SJSA1 (cell line): ENCODE results near the gene DND1. TPM values are rescaled to one million over a fixed set of nuclear protein-coding genes. Genes with fewer than 3 reads are reported as not detected.
"Not testable (repeated sequence)": the region's sequence is repeated elsewhere in the genome, so short reads cannot be mapped to it uniquely, and the experiment has no call there.

Experiments
- DNase-seq, 2 experiments: peaks; one replicate each; pipeline ENCODE4 v3.0.0-alpha.2; 2015 to 2020; ENCODE audit warnings: low spot score in 2 of 2, low read depth in 1 of 2
- H3K27ac ChIP-seq: fragments of 250-450 bp; sonication (Bioruptor Pico); 2 replicates; pipeline ENCODE4 v1.5.1; 2020; ENCODE audit warnings: mild to moderate bottlenecking, moderate library complexity
- H3K27me3 ChIP-seq: fragments of 250-450 bp; sonication (Bioruptor Pico); replicated peaks from 2 replicates; pipeline ENCODE4 v1.5.1; 2020; ENCODE audit warnings: mild to moderate bottlenecking, moderate library complexity
- H3K36me3 ChIP-seq: fragments of 250-450 bp; sonication (Bioruptor Pico); 2 replicates; pipeline ENCODE4 v1.5.1; 2020; ENCODE audit warnings: mild to moderate bottlenecking
- H3K4me1 ChIP-seq: fragments of 250-450 bp; sonication (Bioruptor Pico); replicated peaks from 2 replicates; pipeline ENCODE4 v1.6.1; 2021; ENCODE audit warnings: mild to moderate bottlenecking
- H3K4me3 ChIP-seq: fragments of 250-450 bp; sonication (Bioruptor Pico); 2 replicates; pipeline ENCODE4 v1.5.1; 2020; ENCODE audit warnings: mild to moderate bottlenecking
- H3K9me3 ChIP-seq: fragments of 250-450 bp; sonication (Bioruptor Pico); replicated peaks from 2 replicates; pipeline ENCODE4 v1.5.1; 2020; ENCODE audit warnings: mild to moderate bottlenecking
- total RNA-seq: library from RNA; depleted of rRNA; stranded (reverse); fragments of >200 nt; shearing (Covaris generic); gene quantifications from 2 replicates; pipeline ENCODE4 v1.2.3, GENCODE V29; 2014; rRNA removed

The DND1 gene
- total RNA-seq: 0.16 and 1.2 TPM in 2 replicates

DNA sequence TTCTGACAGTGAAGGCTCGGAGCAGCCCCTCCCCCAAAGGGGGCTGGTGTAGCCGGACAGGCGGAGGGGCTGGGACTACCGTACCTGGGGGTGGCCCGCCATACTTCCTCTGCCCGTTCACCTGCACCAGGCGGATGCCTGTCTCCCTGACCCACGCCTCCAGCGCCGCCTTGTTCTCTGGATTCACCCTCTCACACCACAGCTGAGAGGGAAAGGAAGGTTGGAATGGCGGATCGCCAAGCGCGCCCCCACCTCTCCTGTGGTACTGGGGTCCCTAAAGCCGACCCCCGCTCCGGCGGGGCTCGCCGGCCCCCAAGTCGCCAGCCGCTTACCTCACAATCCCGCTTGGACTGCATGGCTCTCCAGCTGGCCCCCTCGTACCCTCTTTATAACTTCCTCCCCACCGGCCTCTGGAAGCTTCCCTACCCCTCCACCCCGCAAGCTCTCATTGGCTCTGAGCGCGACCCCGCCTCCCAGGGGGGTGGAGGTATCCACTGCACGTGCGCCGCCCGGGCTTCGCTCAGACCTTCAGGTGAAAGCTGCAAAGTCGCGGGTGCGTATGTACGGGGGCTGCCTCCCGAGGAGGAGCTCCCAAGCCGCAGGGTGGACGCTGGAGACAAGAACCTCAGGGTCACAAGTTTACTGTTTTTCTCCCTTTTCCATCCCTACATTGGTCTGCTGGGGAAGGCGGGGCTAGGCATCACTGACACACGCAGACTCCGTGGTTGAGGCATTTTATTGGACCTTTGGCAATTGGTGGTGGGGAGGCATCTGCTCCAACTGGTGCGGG, at the start of gene DND1:
TSS of gene DND1 (minus strand) at position 390 of the 790 bp plus-strand sequence. CDS start at position 356, 34 bp downstream.
- H3K4me3 ChIP-seq: no peak within 1 kb of the TSS
- H3K4me1 ChIP-seq: no peaks in the 10 kb centered on the region
- H3K36me3 ChIP-seq: peaks cover 98% of the 10 kb centered on the region
- H3K27me3 ChIP-seq: no peaks in the 10 kb centered on the region
- peak in 1 of 2 experiments; percentile 51 for DNase-seq
- no peaks in the 10 kb centered on the region for H3K9me3 ChIP-seq
- no peak within 1 kb of the TSS for H3K27ac ChIP-seq

DNA sequence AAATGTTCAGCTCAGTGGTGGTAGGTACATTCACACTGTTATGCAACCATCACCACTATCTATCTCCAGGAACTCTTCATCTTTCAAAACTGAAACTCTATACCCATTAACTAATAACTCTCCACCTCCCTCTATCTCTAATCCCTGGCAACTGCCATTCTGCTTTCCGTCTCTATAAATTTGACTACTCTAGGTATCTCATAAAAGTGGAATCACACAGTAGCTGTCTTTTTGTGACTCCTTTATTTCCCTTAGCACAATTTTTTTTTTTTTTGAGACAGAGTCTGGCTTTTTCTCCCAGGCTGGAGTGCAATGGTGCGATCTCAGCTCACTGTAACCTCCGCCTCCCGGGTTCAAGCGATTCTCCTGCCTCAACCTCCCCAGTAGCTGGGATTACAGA, 48.0 kb upstream of the DND1 start:
- not testable (repeated sequence) for H3K4me3 ChIP-seq, H3K36me3 ChIP-seq, H3K4me1 ChIP-seq, H3K9me3 ChIP-seq, H3K27ac ChIP-seq, DNase-seq, H3K27me3 ChIP-seq

GRCh38 chr5:140720738-140721137, 47.4 kb upstream of the DND1 start:
- DNase-seq: peak in 1 of 2 experiments; percentile 28
- not testable (repeated sequence) for H3K27me3 ChIP-seq, H3K4me1 ChIP-seq, H3K9me3 ChIP-seq, H3K36me3 ChIP-seq, H3K27ac ChIP-seq, H3K4me3 ChIP-seq

DNA sequence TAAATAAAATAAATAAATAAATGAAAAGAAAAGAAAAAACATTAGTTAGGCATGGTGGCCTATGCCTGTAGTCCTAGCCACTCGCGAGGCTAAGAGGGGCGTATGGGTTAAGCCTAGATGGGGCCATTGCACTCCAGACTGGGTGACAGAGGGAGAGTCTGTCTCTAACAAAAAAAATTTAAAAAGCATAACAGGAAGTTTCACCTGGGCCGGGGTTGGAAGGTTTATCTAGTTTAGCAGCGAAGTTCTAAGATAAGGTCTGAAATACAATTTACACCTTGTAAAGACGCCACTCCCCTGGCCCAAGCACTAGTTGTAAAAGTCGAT, 44.9 kb upstream of the DND1 start:
- Histone ChIP-seq H3K4me1 (peaks cover 4% of the 10 kb centered on the region), H3K27me3 (no peaks in the 10 kb centered on the region), H3K4me3 (peak overlapping the region; percentile 19), H3K36me3 (no peaks in the 10 kb centered on the region), H3K9me3 (no peaks in the 10 kb centered on the region), H3K27ac (peak overlapping the region; percentile 62)
- no peak for DNase-seq

- not testable (repeated sequence) for H3K36me3 ChIP-seq, H3K9me3 ChIP-seq, H3K27ac ChIP-seq, H3K27me3 ChIP-seq, H3K4me3 ChIP-seq, H3K4me1 ChIP-seq
- DNase-seq: peak in 1 of 2 experiments; percentile 25
These were observed 42.9 kb upstream of the DND1 start for GRCh38 chr5:140716238-140716637.

DNA sequence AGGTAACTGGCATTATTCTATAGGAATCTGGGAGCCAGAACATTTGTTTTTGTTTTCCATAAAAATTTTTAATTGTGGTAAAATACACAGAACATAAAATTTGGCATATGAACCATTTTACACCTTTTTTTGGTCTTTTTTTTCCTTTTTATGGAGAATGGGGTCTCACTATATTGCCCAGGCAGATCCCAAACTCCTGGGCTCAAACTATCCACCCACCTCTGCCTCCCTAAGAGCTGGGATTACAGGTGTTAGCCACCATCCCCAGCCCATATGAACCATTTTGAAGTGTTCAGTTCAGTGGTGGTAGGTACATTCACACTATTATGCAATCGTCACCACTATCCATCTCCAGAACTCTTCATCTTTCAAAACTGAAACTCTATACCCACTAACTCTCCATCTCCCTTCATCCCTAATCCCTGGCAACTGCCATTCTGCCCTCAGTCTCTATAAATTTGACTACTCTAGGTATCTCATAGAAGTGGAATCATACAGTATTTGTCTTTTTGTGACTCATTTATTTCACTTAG, 40.3 kb upstream of the DND1 start:
- Histone ChIP-seq H3K27ac (no peak overlapping the region), H3K36me3 (no peaks in the 10 kb centered on the region), H3K4me3 (no peak overlapping the region), H3K27me3 (no peaks in the 10 kb centered on the region), H3K9me3 (no peaks in the 10 kb centered on the region), H3K4me1 (peaks cover 21% of the 10 kb centered on the region)
- no peak for DNase-seq

DNA sequence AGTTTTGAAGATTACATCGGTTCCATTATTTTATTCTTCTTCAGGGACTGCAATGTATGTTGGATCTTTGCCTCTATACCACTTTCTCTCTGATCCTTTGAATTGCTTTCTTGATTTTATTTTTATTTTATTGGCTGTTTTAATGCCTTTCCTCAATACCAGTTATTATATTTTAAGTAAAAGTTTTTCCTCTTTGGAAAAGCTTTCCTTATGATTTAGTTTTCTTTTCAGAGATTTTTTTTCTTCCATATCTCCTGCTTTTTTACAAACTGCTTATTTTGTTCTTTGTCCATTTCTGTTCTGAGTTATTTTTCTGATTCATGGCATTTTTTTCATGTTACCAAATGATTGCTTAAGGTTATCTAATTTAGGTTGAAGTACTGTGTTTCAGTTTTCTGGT, 38.4 kb upstream of the DND1 start:
- Histone ChIP-seq H3K4me3 (no peak overlapping the region), H3K9me3 (no peaks in the 10 kb centered on the region), H3K27me3 (no peaks in the 10 kb centered on the region), H3K27ac (no peak overlapping the region), H3K36me3 (peaks cover 9% of the 10 kb centered on the region), H3K4me1 (peaks cover 17% of the 10 kb centered on the region)
- no peak for DNase-seq

DNA sequence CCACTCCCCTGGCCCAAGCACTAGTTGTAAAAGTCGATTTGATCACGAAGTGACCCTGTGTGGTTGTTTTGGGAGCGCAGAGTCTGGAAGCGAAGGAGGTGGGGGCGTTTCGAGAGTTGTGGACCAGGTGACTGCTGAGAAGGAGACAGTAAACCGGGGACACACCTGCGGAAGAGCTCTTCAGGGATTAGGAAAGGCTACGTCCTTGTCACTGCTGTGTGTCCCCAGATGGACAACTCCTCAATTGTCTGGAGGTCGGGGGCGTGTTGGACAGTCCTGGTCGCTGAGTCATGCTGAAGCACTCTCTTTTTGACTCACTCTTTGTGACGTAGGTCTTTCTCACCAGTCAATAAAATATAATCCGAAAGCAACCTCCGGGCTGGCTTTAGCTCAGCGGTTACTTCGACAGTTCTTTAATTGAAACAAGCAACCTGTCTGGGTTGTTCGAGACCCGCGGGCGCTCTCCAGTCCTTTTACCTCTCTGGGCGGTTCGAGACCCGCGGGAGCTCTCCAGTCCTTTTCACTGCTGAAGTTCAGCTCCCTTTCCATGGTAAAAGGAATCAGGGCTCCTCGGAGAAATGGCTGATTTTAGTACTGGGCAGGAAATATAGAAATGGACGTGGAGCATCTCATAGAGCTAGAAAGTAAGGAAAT, 37.6 kb upstream of the DND1 start:
- Histone ChIP-seq H3K36me3 (peaks cover 16% of the 10 kb centered on the region), H3K4me3 (peak overlapping the region; percentile 35), H3K27me3 (no peaks in the 10 kb centered on the region), H3K9me3 (no peaks in the 10 kb centered on the region), H3K4me1 (peaks cover 17% of the 10 kb centered on the region), H3K27ac (peak overlapping the region; percentile 62)
- DNase-seq: peak; percentile 99

- not testable (repeated sequence) for H3K27ac ChIP-seq, H3K4me3 ChIP-seq, DNase-seq, H3K27me3 ChIP-seq, H3K9me3 ChIP-seq
- Histone ChIP-seq H3K36me3 (peaks cover 38% of the 10 kb centered on the region), H3K4me1 (peaks cover 17% of the 10 kb centered on the region)
These were observed 35.4 kb upstream of the DND1 start for GRCh38 chr5:140708787-140709186.

- Histone ChIP-seq H3K4me3 (no peak overlapping the region), H3K4me1 (peaks cover 17% of the 10 kb centered on the region), H3K27me3 (no peaks in the 10 kb centered on the region), H3K36me3 (peaks cover 47% of the 10 kb centered on the region), H3K9me3 (no peaks in the 10 kb centered on the region), H3K27ac (no peak overlapping the region)
- DNase-seq: no peak
These were observed 34.4 kb upstream of the DND1 start for GRCh38 chr5:140707812-140708211.

DNA sequence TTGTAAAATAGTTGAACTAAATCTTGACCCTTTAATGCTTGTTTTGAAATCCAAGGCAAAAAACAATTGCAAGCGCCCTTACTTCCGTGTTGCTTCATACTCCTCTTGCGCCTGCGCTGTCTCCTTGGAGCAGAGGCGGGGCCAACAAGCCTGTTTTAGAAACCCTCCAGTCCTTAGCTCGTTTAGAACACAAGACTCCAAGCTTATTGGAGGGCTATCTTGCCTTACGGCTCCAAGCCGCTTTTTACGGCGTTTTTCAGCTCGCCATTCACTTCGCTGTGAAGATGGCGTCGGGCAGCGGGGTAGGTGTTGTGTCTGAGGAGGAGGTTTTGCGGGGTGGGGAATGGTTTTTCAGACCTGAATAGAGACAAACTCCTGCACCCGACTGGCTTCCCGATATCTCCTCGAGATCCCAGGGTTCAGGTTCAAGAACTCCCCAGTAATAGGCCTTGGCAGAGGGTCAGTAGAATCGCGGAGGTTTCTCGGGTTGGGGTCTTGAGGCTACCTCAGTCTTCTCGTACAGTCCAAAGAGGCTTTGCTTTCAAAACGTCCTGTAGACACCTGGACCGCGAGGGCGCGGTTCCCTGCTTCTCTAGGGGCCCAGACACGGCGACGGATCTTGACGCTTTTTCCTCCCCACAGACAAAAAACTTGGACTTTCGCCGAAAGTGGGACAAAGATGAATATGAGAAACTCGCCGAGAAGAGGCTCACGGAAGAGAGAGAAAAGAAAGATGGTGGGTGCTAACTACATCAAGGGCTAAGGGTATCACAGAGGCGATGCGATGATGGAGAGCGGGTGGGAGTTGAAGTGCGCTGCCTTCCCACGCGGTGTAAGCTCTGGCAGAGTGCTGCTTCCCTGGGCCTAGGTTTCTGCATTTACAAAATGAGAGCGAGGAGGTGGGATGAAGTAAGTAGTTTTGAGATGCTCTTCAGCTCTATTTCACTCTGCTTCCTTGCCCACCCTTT, 27.1 kb upstream of the DND1 start, which contains the start of gene ZMAT2:
TSS of gene ZMAT2 (plus strand) at position 271 of the 968 bp plus-strand sequence. CDS start at position 285, 14 bp downstream.
- Histone ChIP-seq H3K36me3 (peaks cover 94% of the 10 kb centered on the region), H3K9me3 (no peaks in the 10 kb centered on the region), H3K27ac (no peak within 1 kb of the TSS), H3K27me3 (no peaks in the 10 kb centered on the region), H3K4me3 (peak within 1 kb of the TSS; percentile 53), H3K4me1 (peaks cover 8% of the 10 kb centered on the region)
- DNase-seq: peak; percentile 90 to 98

- Histone ChIP-seq H3K27me3 (no peaks in the 10 kb centered on the region), H3K36me3 (peaks cover 87% of the 10 kb centered on the region), H3K27ac (no peak overlapping the region), H3K9me3 (no peaks in the 10 kb centered on the region), H3K4me3 (no peak overlapping the region), H3K4me1 (peaks cover 16% of the 10 kb centered on the region)
- DNase-seq: peak in 1 of 2 experiments; percentile 32
These were observed 23.6 kb upstream of the DND1 start for GRCh38 chr5:140696891-140697492.

DNA sequence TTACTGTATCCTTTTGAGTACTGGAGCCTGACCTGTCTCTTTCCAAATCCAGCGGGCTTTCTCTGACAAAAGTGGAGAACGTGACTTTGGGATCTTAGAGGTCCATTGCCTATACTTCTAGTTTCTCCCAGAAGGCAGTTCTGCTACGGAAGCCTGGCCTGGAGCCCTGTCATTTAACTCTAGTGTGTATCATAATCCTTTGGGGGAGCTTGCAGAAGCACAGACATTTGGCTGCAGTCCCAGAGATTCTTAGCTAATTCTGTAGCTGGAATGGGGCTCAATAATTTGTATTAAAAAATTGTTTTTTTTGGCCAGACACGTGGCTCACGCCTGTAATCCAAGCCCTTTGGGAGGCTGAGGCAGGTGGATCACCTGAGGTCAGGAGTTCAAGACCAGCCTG, 20.9 kb upstream of the DND1 start:
- no peak overlapping the region for H3K4me3 ChIP-seq
- H3K27me3 ChIP-seq: no peaks in the 10 kb centered on the region
- peaks cover 77% of the 10 kb centered on the region for H3K36me3 ChIP-seq
- no peak for DNase-seq
- peaks cover 15% of the 10 kb centered on the region for H3K4me1 ChIP-seq
- no peak overlapping the region for H3K27ac ChIP-seq
- no peaks in the 10 kb centered on the region for H3K9me3 ChIP-seq
